Regular cardiac myocyte (primary cell): ENCODE measurements around the gene DNAJB13. TPM values are rescaled to one million over a fixed set of nuclear protein-coding genes. Genes with fewer than 3 reads are reported as not detected.

Experiments
- total RNA-seq: library from RNA; depleted of rRNA; stranded (reverse); fragments of >200 nt; gene quantifications from 2 replicates; pipeline ENCODE4 v1.2.3, GENCODE V29; 2014

Gene DNAJB13, protein sequence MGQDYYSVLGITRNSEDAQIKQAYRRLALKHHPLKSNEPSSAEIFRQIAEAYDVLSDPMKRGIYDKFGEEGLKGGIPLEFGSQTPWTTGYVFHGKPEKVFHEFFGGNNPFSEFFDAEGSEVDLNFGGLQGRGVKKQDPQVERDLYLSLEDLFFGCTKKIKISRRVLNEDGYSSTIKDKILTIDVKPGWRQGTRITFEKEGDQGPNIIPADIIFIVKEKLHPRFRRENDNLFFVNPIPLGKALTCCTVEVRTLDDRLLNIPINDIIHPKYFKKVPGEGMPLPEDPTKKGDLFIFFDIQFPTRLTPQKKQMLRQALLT
- total RNA-seq = under 0.01 and 0.38 TPM in 2 replicates

GRCh38 chr11:73950869-73951710, at the start of gene DNAJB13:
DNAJB13 (plus strand) TSS chr11:73951026; CDS start chr11:73951070, 44 bp downstream.

GRCh38 chr11:73982595-73982989, 31.8 kb downstream of the DNAJB13 start, which contains the start of gene UCP2:
UCP2 (minus strand) TSS chr11:73982843; CDS start chr11:73978378, 4,465 bp downstream.

GRCh38 chr11:74008373-74009229, 57.8 kb downstream of the DNAJB13 start, which contains the start of gene UCP3:
UCP3 (minus strand) TSS chr11:74009085; CDS start chr11:74007042, 2,043 bp downstream.

Other genes starting within 250 kb of the DNAJB13 start
- gene RAB6A, start 190.0 kb upstream of the DNAJB13 start, total RNA-seq = 150 and 215 TPM in 2 replicates
- 20.3 and 23.2 TPM in 2 replicates for gene MRPL48, start 163.2 kb upstream of the DNAJB13 start, total RNA-seq
- gene COA4, start 74.2 kb upstream of the DNAJB13 start, total RNA-seq = 70.5 and 107 TPM in 2 replicates
- 11.8 and 15.7 TPM in 2 replicates for gene PAAF1, start 74.0 kb upstream of the DNAJB13 start, total RNA-seq
- gene UCP2, start 31.8 kb downstream of the DNAJB13 start, total RNA-seq = 0.56 and 0.77 TPM in 2 replicates
- 0.38 and 0.85 TPM in 2 replicates for gene UCP3, start 58.1 kb downstream of the DNAJB13 start, total RNA-seq
- 11.8 and 14.4 TPM in 2 replicates for gene C2CD3, start 220.0 kb downstream of the DNAJB13 start, total RNA-seq
- gene PPME1, start 220.3 kb downstream of the DNAJB13 start, total RNA-seq = 36.4 and 44.3 TPM in 2 replicates